Sigmoid colon (tissue), 4 donors: ENCODE results near the gene ACTR3C.

Experiments used
- CTCF ChIP-seq, 4 experiments: fragments of 450-650 bp in 3 of 4; fragments of 200-600 bp in 1 of 4; IDR thresholded peaks; one replicate each; pipeline ENCODE4 v1.5.1; 2016 to 2019; ENCODE audit warnings: antibody characterized with exemption in 4 of 4, mild to moderate bottlenecking in 3 of 4, moderate library complexity in 2 of 4
- EP300 ChIP-seq, 4 donors: sonication (generic); formaldehyde crosslinking; IDR thresholded peaks; one replicate each; pipeline ENCODE4 v1.6.1; 2017; ENCODE audit warnings: antibody characterized with exemption in 4 of 4

DNA sequence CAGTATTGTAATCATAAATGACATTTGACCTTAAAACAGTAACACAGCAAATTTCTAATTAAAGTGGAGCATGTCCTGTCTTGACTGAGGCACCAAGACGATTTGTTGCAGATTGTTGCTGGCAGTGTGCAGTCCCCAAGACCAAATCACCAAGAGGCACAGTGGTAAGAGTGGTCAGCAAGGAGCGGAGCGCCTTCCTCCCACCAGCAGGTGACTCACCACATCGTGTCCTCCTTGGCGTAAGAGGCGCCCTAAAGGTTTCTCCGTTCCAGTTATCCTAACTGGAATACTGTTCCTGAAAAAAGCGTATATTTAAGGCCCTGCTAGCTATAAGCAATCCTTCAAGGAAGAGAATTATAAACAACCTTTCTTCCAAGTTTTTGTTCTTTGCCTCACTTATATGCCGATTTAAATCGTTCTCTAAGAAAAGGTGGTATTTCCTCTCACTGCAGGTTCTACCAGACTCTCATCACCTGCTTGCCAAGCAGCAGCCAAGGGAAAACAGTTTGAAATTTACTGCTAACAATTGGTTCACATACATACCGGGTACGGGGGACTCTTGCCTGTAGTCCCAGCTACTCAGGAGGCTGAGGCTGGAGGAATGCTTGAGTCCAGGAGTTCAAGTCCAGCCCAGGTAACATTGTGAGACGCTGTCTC, 34.6 kb upstream of the ACTR3C start:
- TF ChIP-seq CTCF (IDR thresholded peaks at IDR 0.05) (no peak), EP300 (IDR thresholded peaks at IDR 0.05) (no peak)
